C4-2B (cell line): ENCODE measurements around the gene CXCR6.
"Not testable (repeated sequence)": the region's sequence is repeated elsewhere in the genome, so short reads cannot be mapped to it uniquely, and the experiment has no call there.

Experiments used
- H3K27ac ChIP-seq: fragments of 450-650 bp; 2 replicates; pipeline ENCODE4 v1.5.1; 2017
- CTCF ChIP-seq: fragments of 450-650 bp; conservative IDR thresholded peaks from 2 replicates; pipeline ENCODE4 v1.5.1; 2017; ENCODE audit warnings: mild to moderate bottlenecking
- ZFX ChIP-seq: fragments of 450-650 bp; IDR thresholded peaks from 2 replicates; pipeline ENCODE4 v1.6.1; 2017

Gene CXCR6

GRCh38 chr3:45990181-45990580 is 46.9 kb downstream of the CXCR6 start:
- H3K27ac ChIP-seq, result no peak overlapping the region
- TF ChIP-seq ZFX, result no peak
- no peak for TF ChIP-seq CTCF

GRCh38 chr3:45991341-45991740 is 48.1 kb downstream of the CXCR6 start:
- TF ChIP-seq ZFX (no peak), CTCF (no peak)
- no peak overlapping the region for H3K27ac ChIP-seq

GRCh38 chr3:45992133-45992729 is 49.0 kb downstream of the CXCR6 start:
- no peak overlapping the region for H3K27ac ChIP-seq
- TF ChIP-seq ZFX, result no peak

GRCh38 chr3:45992821-45993221 is 49.6 kb downstream of the CXCR6 start:
- H3K27ac ChIP-seq, result no peak overlapping the region
- no peak for TF ChIP-seq ZFX
- TF ChIP-seq CTCF, result no peak

- H3K27ac ChIP-seq, result no peak overlapping the region
Observed at GRCh38 chr3:45993421-45994027, 50.3 kb downstream of the CXCR6 start.

GRCh38 chr3:45994419-45995235 is 51.4 kb downstream of the CXCR6 start:
- H3K27ac ChIP-seq, result peak overlapping the region; percentile 84
- no peak for TF ChIP-seq ZFX
- no peak for TF ChIP-seq CTCF

More at GRCh38 chr3:45993421-45994027, 50.3 kb downstream of the CXCR6 start:
- TF ChIP-seq CTCF (no peak), ZFX (no peak)

- TF ChIP-seq CTCF, result no peak
- peak; percentile 45 for TF ChIP-seq ZFX
- H3K27ac ChIP-seq, result peak within 1 kb of the TSS; percentile 84
Observed at GRCh38 chr3:45995236-45996192, 52.2 kb downstream of the CXCR6 start, which contains the start of gene FYCO1. Gene FYCO1, minus strand, starts transcription at chr3:45995824. Its CDS starts 10,914 bp downstream, at chr3:45984910.

- H3K27ac ChIP-seq, result not testable (repeated sequence)
Observed at GRCh38 chr3:45997499-45997898, 54.2 kb downstream of the CXCR6 start.
